Measurements from ENCODE around the gene KANSL1. TPM values are rescaled to one million over a fixed set of nuclear protein-coding genes. Genes with fewer than 3 reads are reported as not detected.

Gene KANSL1
- total and polyA plus RNA-seq, 2 of the 4 experiments (the other 2 are of a cell fraction) = 19.1 to 49.6 TPM

DNA sequence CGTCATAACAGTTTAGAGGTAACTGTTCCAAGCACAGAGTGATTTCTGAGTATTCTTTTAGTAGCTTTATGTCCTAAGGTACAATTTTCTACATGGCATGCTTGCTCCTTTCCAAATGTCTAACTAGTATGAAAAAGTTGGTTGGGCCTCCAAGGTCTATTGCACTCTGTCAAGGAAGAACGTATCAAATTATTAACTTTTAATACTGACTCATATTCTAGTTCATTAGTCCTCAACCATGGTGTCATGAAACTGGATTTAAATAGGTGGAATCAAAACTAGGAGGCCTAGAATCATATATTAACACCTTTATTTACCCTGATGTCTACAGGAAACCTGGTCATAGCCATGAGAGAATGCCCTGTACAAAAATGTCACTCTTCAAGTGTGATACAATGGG is 132.8 kb downstream of the KANSL1 start:
- BruUV-seq (replicated peaks) = no TSS peak
- Histone ChIP-seq H3K9me3 (ENCODE audit: control insufficient read depth, insufficient read depth, low read length) (no peaks in the 10 kb centered on the region), H4K5ac (ENCODE audit: low read depth, low read length) (no peak overlapping the region), H4K91ac (ENCODE audit: insufficient read depth, low read depth, low read length) (no peak overlapping the region), H3K79me1 (ENCODE audit: low read depth in 1 of 2, low read length in 2 of 2) (peaks cover 14 to 69% of the 10 kb centered on the region in 2 experiments), H3K36me3 (ENCODE audit: control insufficient read depth, insufficient read depth, low read length) (peaks cover 19% of the 10 kb centered on the region), H3K9me1 (ENCODE audit: insufficient read depth, low read length) (peaks cover 8% of the 10 kb centered on the region), H2BK20ac (ENCODE audit: low read depth, low read length) (no peak overlapping the region), H4K20me1 (ENCODE audit: insufficient read depth, low read length) (peaks cover 34% of the 10 kb centered on the region), H2AK5ac (ENCODE audit: low read depth, low read length) (no peak overlapping the region), H2BK5ac (ENCODE audit: low read depth, low read length, poor library complexity, severe bottlenecking) (no peak overlapping the region), H4K8ac (ENCODE audit: low read depth in 2 of 2, low read length in 2 of 2) (no peak overlapping the region), H2BK15ac (ENCODE audit: low read depth, low read length) (no peak overlapping the region), H3K27ac (ENCODE audit: insufficient read depth, low read length) (no peak overlapping the region), H3K23ac (ENCODE audit: low read depth, low read length) (no peak overlapping the region), H3K4me3 (ENCODE audit: insufficient read depth, low read depth, low read length) (no peak overlapping the region), H2AK9ac (replicated peaks; ENCODE audit: low read depth, low read length, poor library complexity) (no peak overlapping the region), H3K14ac (replicated peaks; ENCODE audit: low read depth, low read length) (no peak overlapping the region), H3K56ac (ENCODE audit: extremely low read depth, insufficient read depth, low read length) (no peak overlapping the region), H2BK120ac (ENCODE audit: low read depth, low read length) (no peak overlapping the region), H3K4me1 (ENCODE audit: control insufficient read depth, insufficient read depth, low read length) (peaks cover 6% of the 10 kb centered on the region; the same call in 1 of the 2 replicates), H3K4me2 (ENCODE audit: low read depth, low read length) (no peak overlapping the region), H3K4ac (ENCODE audit: low read depth, low read length) (no peak overlapping the region), H2AFZ (replicated peaks; ENCODE audit: low read length, poor library complexity) (no peak overlapping the region), H3K27me3 (ENCODE audit: control insufficient read depth, insufficient read depth, low read length) (no peaks in the 10 kb centered on the region), H3K18ac (ENCODE audit: low read depth, low read length) (no peak overlapping the region), H3K9ac (ENCODE audit: low read depth, low read length) (no peak overlapping the region)
- WGBS, 2 experiments (ENCODE audit: extremely low coverage in 2 of 2, insufficient read length in 1 of 2) = no CpG with 5 or more reads among the region's 2 CpGs
- in situ Hi-C loops (cut with MboI; ENCODE audit: low sequenced_read_pairs) = no loop called here
- intact Hi-C loops (cut with micrococcal nuclease) = loop anchor here (5.0 kb wide), 1 partner anchor 127 kb away; no protein-coding TSS in a partner anchor
- TF ChIP-seq MAZ (IDR thresholded peaks at IDR 0.05; ENCODE audit: borderline replicate concordance, low read depth, low read length) (no peak), POLR2A (IDR thresholded peaks at IDR 0.05; ENCODE audit: low read depth, low read length) (no peak)
- ChIA-PET CTCF (no interaction called here), POLR2A (ENCODE audit: unreplicated experiment) (no interaction called here)
- DNase-seq (no peak), ATAC-seq (ENCODE audit: low read depth) (no peak)
- dilution Hi-C loops (cut with HindIII; ENCODE audit: low sequenced_read_pairs, unreplicated experiment) = no loop called here

Data from IMR-90 (cell line).